DND-41 (cell line): ENCODE results near the gene TWIST2.

Experiments used
- ATAC-seq: fragments of 200-7000 bp; cut with Tn5 transposase; 3 replicates; pipeline ENCODE4 v1.9.1; 2021; ENCODE audit warnings: low read depth; ENCODE audit not compliant: insufficient read depth
- DNase-seq: peaks from one replicate; pipeline ENCODE4 v3.0.0-alpha.2; 2020
- H2AFZ ChIP-seq: 2 replicates; pipeline ENCODE4 v1.6.0; 2012; ENCODE audit warnings: low read depth, low read length
- H3K27ac ChIP-seq: 2 replicates; pipeline ENCODE4 v1.5.1; 2012; ENCODE audit warnings: low read length, inconsistent platforms
- H3K27me3 ChIP-seq: fragments of 200-600 bp; sonication (generic); 2 replicates; pipeline ENCODE4 v1.6.0; 2012; ENCODE audit warnings: low read length, mild to moderate bottlenecking, inconsistent platforms; ENCODE audit not compliant: insufficient read depth, poor library complexity
- H3K36me3 ChIP-seq: 2 replicates; pipeline ENCODE4 v1.5.1; 2012; ENCODE audit warnings: low read length, inconsistent platforms; ENCODE audit not compliant: insufficient read depth
- H3K4me1 ChIP-seq: 2 replicates; pipeline ENCODE4 v1.5.1; 2012; ENCODE audit warnings: mild to moderate bottlenecking, low read length; ENCODE audit not compliant: insufficient read depth
- H3K4me2 ChIP-seq: 2 replicates; pipeline ENCODE4 v1.6.0; 2012; ENCODE audit warnings: mild to moderate bottlenecking, moderate library complexity, low read length, inconsistent platforms; ENCODE audit not compliant: insufficient read depth
- H3K4me3 ChIP-seq, 2 experiments: fragments of 200-600 bp in 1 of 2; shearing (Covaris generic) in 1 of 2; 2 replicates each; pipeline ENCODE4 v1.5.1; 2012 to 2016; ENCODE audit warnings: inconsistent platforms in 2 of 2, low read length in 2 of 2, mild to moderate bottlenecking in 2 of 2, low read depth in 1 of 2, moderate library complexity in 1 of 2
- H3K79me2 ChIP-seq: 2 replicates; pipeline ENCODE4 v1.6.0; 2012; ENCODE audit warnings: low read length, inconsistent platforms; ENCODE audit not compliant: insufficient read depth
- H3K9ac ChIP-seq: 2 replicates; pipeline ENCODE4 v1.6.0; 2012; ENCODE audit warnings: low read depth, mild to moderate bottlenecking, inconsistent platforms, low read length, moderate library complexity
- H3K9me3 ChIP-seq: 2 replicates; pipeline ENCODE4 v1.5.1; 2012; ENCODE audit warnings: low read length, moderate library complexity, mild to moderate bottlenecking, inconsistent platforms; ENCODE audit not compliant: insufficient read depth, severe bottlenecking
- H4K20me1 ChIP-seq: 2 replicates; pipeline ENCODE4 v1.6.0; 2012; ENCODE audit warnings: low read length; ENCODE audit not compliant: insufficient read depth
- CTCF ChIP-seq: IDR thresholded peaks from 2 replicates; pipeline ENCODE4 v1.5.1; 2012; ENCODE audit warnings: borderline replicate concordance, low read length, moderate library complexity, mild to moderate bottlenecking; ENCODE audit not compliant: poor library complexity, severe bottlenecking; ENCODE audit errors: extremely low read depth
- EZH2 ChIP-seq: IDR thresholded peaks from 3 replicates; pipeline ENCODE4 v1.6.1; 2012; ENCODE audit warnings: borderline replicate concordance, low read depth, mild to moderate bottlenecking, moderate library complexity, low read length, inconsistent platforms; ENCODE audit not compliant: severe bottlenecking

Gene TWIST2

DNA sequence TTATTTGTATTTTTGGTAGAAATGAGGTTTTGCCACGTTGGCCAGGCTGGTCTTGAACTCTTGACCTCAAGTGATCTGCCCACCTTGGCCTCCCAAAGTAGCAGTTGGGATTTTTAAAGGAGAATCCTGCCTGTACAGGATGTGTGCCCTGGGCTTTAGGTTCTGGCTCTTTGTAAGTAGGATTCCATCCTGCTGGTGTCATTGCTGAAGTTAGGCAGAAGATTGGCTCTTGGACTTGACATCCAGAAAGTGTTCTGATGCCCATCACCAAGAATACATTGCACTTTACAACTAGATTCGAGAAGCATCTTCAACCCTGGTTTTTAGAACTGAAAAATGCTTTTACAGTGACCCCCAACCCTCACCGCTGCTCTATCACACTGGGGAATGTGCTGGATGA lies 4.4 kb upstream of the TWIST2 start:
- Histone ChIP-seq H3K27me3 (peaks cover 11% of the 10 kb centered on the region), H3K27ac (no peak overlapping the region)

GRCh38 chr2:238845583-238846377 lies 2.1 kb upstream of the TWIST2 start:
- Histone ChIP-seq H3K4me3 (no peak overlapping the region), H3K27me3 (peaks cover 1% of the 10 kb centered on the region), H3K9ac (no peak overlapping the region), H2AFZ (no peak overlapping the region), H3K79me2 (no peaks in the 10 kb centered on the region), H3K4me2 (no peak overlapping the region), H4K20me1 (no peaks in the 10 kb centered on the region), H3K36me3 (no peaks in the 10 kb centered on the region), H3K27ac (no peak overlapping the region), H3K9me3 (no peaks in the 10 kb centered on the region), H3K4me1 (no peaks in the 10 kb centered on the region)
- DNase-seq (no peak), ATAC-seq (no peak)
- TF ChIP-seq CTCF (no peak), EZH2 (no peak)

More for the DNA sequence above, 4.4 kb upstream of the TWIST2 start:
- no peak for ATAC-seq
- H3K36me3 ChIP-seq = no peaks in the 10 kb centered on the region
- no peaks in the 10 kb centered on the region for H3K4me1 ChIP-seq
- no peaks in the 10 kb centered on the region for H3K9me3 ChIP-seq
- TF ChIP-seq CTCF (no peak), EZH2 (no peak)
- H3K4me2 ChIP-seq = no peak overlapping the region
- H2AFZ ChIP-seq = no peak overlapping the region
- no peaks in the 10 kb centered on the region for H3K79me2 ChIP-seq
- DNase-seq = no peak
- H4K20me1 ChIP-seq = no peaks in the 10 kb centered on the region
- H3K9ac ChIP-seq = no peak overlapping the region
- H3K4me3 ChIP-seq = no peak overlapping the region

DNA sequence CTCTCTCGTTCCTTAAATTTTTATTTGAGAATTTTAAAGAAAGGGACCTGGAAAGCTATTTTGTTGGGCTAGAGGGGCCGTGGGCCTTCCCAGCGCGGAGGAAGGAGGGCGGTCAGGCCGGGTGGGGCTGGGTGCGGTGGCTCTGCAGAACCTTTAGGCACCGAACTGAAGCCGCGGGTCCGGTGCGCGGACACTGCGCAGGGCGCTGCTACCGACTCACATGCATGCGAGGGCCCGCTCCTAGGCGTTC lies 1.6 kb upstream of the TWIST2 start:
- H3K4me3 ChIP-seq = no peak overlapping the region
- H3K9ac ChIP-seq = no peak overlapping the region
- no peak overlapping the region for H3K27ac ChIP-seq
- no peak overlapping the region for H2AFZ ChIP-seq
- no peaks in the 10 kb centered on the region for H4K20me1 ChIP-seq
- H3K9me3 ChIP-seq = no peaks in the 10 kb centered on the region
- H3K4me1 ChIP-seq = no peaks in the 10 kb centered on the region
- H3K36me3 ChIP-seq = no peaks in the 10 kb centered on the region
- DNase-seq (no peak), ATAC-seq (no peak)
- H3K79me2 ChIP-seq = no peaks in the 10 kb centered on the region
- no peak for TF ChIP-seq CTCF
- no peak for TF ChIP-seq EZH2
- H3K4me2 ChIP-seq = no peak overlapping the region
- H3K27me3 ChIP-seq = peaks cover 6% of the 10 kb centered on the region
